SK-N-SH (cell line): ENCODE results near the gene BCAS3.

Experiments used
- CHD2 ChIP-seq: fragments of 150-350 bp; IDR thresholded peaks from 2 replicates; pipeline ENCODE4 v1.6.1; 2018; ENCODE audit warnings: low read length; ENCODE audit not compliant: partially characterized antibody
- CTCF ChIP-seq: fragments of 200-600 bp; sonication (generic); IDR thresholded peaks from 2 replicates; pipeline ENCODE4 v1.6.1; 2017; ENCODE audit warnings: antibody characterized with exemption, mild to moderate bottlenecking, moderate library complexity
- ZBTB33 ChIP-seq: IDR thresholded peaks from 2 replicates; pipeline ENCODE4 v1.4.0; 2012; ENCODE audit warnings: low read depth, borderline replicate concordance

DNA sequence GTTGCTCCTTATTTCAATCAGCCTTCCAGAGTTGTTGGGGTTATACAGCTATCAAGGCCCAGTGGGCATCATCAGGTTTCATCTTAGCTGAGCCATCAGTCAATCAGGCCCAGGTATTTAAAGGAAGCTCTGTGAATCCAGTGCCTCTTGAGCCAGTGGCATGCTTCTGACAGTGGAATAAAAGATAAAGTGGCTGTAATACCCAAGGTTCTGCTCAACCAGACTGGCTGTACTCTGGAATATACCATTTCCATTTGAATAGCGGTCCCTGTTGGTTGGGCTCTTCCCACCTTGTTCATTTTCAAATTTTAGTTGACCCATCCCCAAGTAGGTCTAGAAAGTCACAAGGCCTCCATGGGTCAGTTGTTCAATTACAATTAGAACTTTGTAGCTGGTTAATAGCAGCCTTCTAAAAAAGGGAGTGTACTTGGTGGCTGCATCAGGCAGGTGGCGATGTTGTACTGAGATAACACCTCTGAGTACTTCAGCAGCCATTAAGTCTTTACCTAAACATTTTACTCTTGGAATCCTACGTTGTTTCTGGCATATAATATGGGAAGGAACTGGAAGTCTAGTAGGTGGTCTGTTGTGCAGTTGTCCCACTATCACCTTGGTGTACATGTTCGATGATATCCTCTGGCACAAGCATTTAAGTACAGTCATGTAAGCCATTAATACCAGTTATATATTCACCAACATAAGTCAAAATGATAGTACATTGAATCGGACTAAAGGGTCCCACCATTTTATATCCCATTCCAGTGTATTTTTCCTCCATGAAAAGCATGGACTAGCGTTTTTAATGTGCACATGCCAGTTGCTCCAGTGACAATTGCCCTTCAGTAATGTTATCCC lies 294.1 kb downstream of the BCAS3 start:
- peak; percentile 79 for TF ChIP-seq CTCF
- no peak for TF ChIP-seq ZBTB33
- TF ChIP-seq CHD2 = no peak
